HepG2 (cell line): Measurements from ENCODE around the gene FAM13B. TPM values are rescaled to one million over a fixed set of nuclear protein-coding genes. Genes with fewer than 3 reads are reported as not detected.

Experiments used
- ATAC-seq: fragments of 200-7000 bp; cut with Tn5 transposase; 3 replicates; pipeline ENCODE4 v1.9.1; 2020; ENCODE audit warnings: mild to moderate bottlenecking, moderate library complexity
- BruUV-seq: library from RNA; stranded (reverse); fragments of 400-500 nt; replicated peaks from 2 replicates; lab custom pipeline; 2021; lab: Mats Ljungman, UMichigan
- CTCF ChIA-PET: fragments of 300-600 bp; formaldehyde crosslinking; extraction: SDS; loops from one replicate; lab custom pipeline; 2021; ENCODE audit warnings: low total read pairs, inconsistent platforms, low intra/inter-chr PET ratio; lab: Yijun Ruan, JAX
- POLR2A ChIA-PET: fragments of 350-600 bp; sonication (Branson Sonifier 250); formaldehyde crosslinking; loops from one replicate; lab custom pipeline; 2020; ENCODE audit warnings: antibody characterized with exemption, inconsistent platforms; lab: Yijun Ruan, JAX
- DNase-seq: peaks from one replicate; pipeline ENCODE4 v3.0.0-alpha.2; 2015; ENCODE audit warnings: low spot score
- FAIRE-seq: peaks from 3 replicates; lab custom pipeline; 2011; peaks lifted over from hg19 to GRCh38; lab: Jason Lieb, UNC
- H2AFZ ChIP-seq: one replicate; pipeline ENCODE4 v1.6.1; 2011; ENCODE audit warnings: low read length, inconsistent platforms
- H3K27ac ChIP-seq: fragments of 300-600 bp; 3 replicates; pipeline ENCODE4 v1.8.0; 2011; ENCODE audit warnings: mixed run types, mild to moderate bottlenecking, mixed read lengths, low read length, inconsistent platforms; ENCODE audit not compliant: insufficient read depth; ENCODE audit errors: extremely low read length
- H3K27me3 ChIP-seq, 2 experiments: fragments of 200-600 bp in 1 of 2; 2 replicates in 1 of 2; 3 replicates in 1 of 2; pipeline versions ENCODE4 v1.6.0 to v1.8.0; 2011; ENCODE audit warnings: low read length in 2 of 2, mild to moderate bottlenecking in 2 of 2, moderate library complexity in 2 of 2, inconsistent platforms in 1 of 2; ENCODE audit not compliant: insufficient read depth in 2 of 2, control insufficient read depth in 1 of 2
- H3K36me3 ChIP-seq, 2 experiments: fragments of 200-600 bp in 1 of 2; replicated peaks in 1 of 2; 2 replicates in 1 of 2; 3 replicates in 1 of 2; pipeline versions ENCODE4 v1.5.1 to v1.8.0; 2011; ENCODE audit warnings: low read length in 2 of 2, inconsistent platforms in 1 of 2; ENCODE audit not compliant: insufficient read depth in 2 of 2, control insufficient read depth in 1 of 2
- H3K4me1 ChIP-seq: 2 replicates; pipeline ENCODE4 v1.5.1; 2012; ENCODE audit warnings: low read length, inconsistent platforms; ENCODE audit not compliant: insufficient read depth
- H3K4me2 ChIP-seq: 2 replicates; pipeline ENCODE4 v1.6.0; 2011; ENCODE audit warnings: low read depth, low read length, inconsistent platforms
- H3K4me3 ChIP-seq, 3 experiments: fragments of 200-600 bp in 1 of 3; sonication (generic), shearing (Covaris generic) in 1 of 3; replicated peaks in 1 of 3; 2 replicates each; pipeline ENCODE4 v1.5.1; 2011 to 2016; ENCODE audit warnings: low read length in 3 of 3, inconsistent platforms in 2 of 3, low read depth in 2 of 3, mild to moderate bottlenecking in 2 of 3, control low read depth in 1 of 3, mixed read lengths in 1 of 3; ENCODE audit not compliant: insufficient read depth in 1 of 3
- H3K79me2 ChIP-seq: one replicate; pipeline ENCODE4 v1.6.1; 2011; ENCODE audit warnings: low read length, inconsistent platforms; ENCODE audit not compliant: insufficient read depth
- H3K9ac ChIP-seq: 2 replicates; pipeline ENCODE4 v1.6.0; 2011; ENCODE audit warnings: mild to moderate bottlenecking, low read depth, low read length, inconsistent platforms; ENCODE audit not compliant: insufficient read depth
- H3K9me3 ChIP-seq: 2 replicates; pipeline ENCODE4 v1.5.1; 2012; ENCODE audit warnings: mild to moderate bottlenecking, low read length
- H4K20me1 ChIP-seq: 2 replicates; pipeline ENCODE4 v1.6.0; 2011; ENCODE audit warnings: inconsistent platforms, mild to moderate bottlenecking, low read length, moderate library complexity; ENCODE audit not compliant: insufficient read depth
- ARID3A ChIP-seq: IDR thresholded peaks from 2 replicates; pipeline ENCODE4 v1.6.1; 2012; ENCODE audit warnings: low read depth, low read length, improper control_type of control experiment
- CREB3 ChIP-seq: sonication (generic); formaldehyde crosslinking; IDR thresholded peaks from 2 replicates; pipeline ENCODE4 v1.5.0; 2020; ENCODE audit warnings: missing genetic modification reagents
- GABPB1 ChIP-seq: IDR thresholded peaks from 2 replicates; pipeline ENCODE4 v1.6.1; 2016; ENCODE audit warnings: mild to moderate bottlenecking, missing genetic modification reagents, moderate library complexity, missing compliant biosample characterization
- IKZF5 ChIP-seq: IDR thresholded peaks from 2 replicates; pipeline ENCODE4 v1.6.1; 2018; ENCODE audit warnings: missing genetic modification reagents, mild to moderate bottlenecking, missing compliant biosample characterization
- KAT2B ChIP-seq: fragments of 150-350 bp; IDR thresholded peaks from 2 replicates; pipeline ENCODE4 v1.6.1; 2014; ENCODE audit warnings: low read depth, low read length, borderline replicate concordance
- NFE2L2 ChIP-seq: fragments of 150-350 bp; IDR thresholded peaks from 2 replicates; pipeline ENCODE4 v1.6.1; 2014; ENCODE audit warnings: low read length
- SP5 ChIP-seq: IDR thresholded peaks from 2 replicates; pipeline ENCODE4 v1.6.1; 2016; ENCODE audit warnings: low read depth, borderline replicate concordance
- TARDBP ChIP-seq: sonication (generic); formaldehyde crosslinking; IDR thresholded peaks from 2 replicates; pipeline ENCODE4 v1.8.0; 2022; ENCODE audit warnings: mild to moderate bottlenecking, missing genetic modification reagents
- ZFP37 ChIP-seq: sonication (generic); formaldehyde crosslinking; IDR thresholded peaks from 2 replicates; pipeline ENCODE4 v1.4.0; 2020; ENCODE audit warnings: missing genetic modification reagents, borderline replicate concordance
- ZNF124 ChIP-seq: sonication (generic); formaldehyde crosslinking; IDR thresholded peaks from 2 replicates; pipeline ENCODE4 v1.4.0; 2020; ENCODE audit warnings: missing genetic modification reagents
- WGBS: methylation state at CpG from one replicate; pipeline ENCODE4 v1.1.6; 2017; ENCODE audit warnings: low lambda C conversion rate; 5-methylcytosine and 5-hydroxymethylcytosine counted together
- in situ Hi-C: cut with HindIII; loops from 2 replicates; pipeline ENCODE4 v1.10.0; 2017; ENCODE audit warnings: low pct_unique_long_range_greater_than_20kb; ENCODE audit not compliant: extremely low pct_ligation_motif_present
- intact Hi-C: fragments of 100-400 bp; cut with micrococcal nuclease; formaldehyde crosslinking; loops from one replicate; pipeline ENCODE4 v1.10.0; 2022; ENCODE audit not compliant: unreplicated experiment
- polyA plus RNA-seq, 8 experiments: library from polyadenylated mRNA; depleted of rRNA in 3 of 8; stranded (reverse) in 7 of 8; unstranded in 1 of 8; fragments of >200 nt; fragmentation: Illumina TruSeq in 4 of 8; extraction: Trizol in 4 of 8; gene quantifications; 2 replicates each; pipeline versions ENCODE4 v1.2.1 to v1.2.3, GENCODE V29; 2011 to 2016; ENCODE audit warnings: low read depth in 4 of 8, missing spikeins in 1 of 8, mixed read lengths in 1 of 8; ENCODE audit not compliant: insufficient read depth in 1 of 8
- total RNA-seq, 5 experiments: library from RNA; depleted of rRNA; stranded (reverse); fragments of >200 nt; fragmentation: Illumina TruSeq; extraction: Trizol; gene quantifications; 2 replicates each; pipeline ENCODE4 v1.2.3, GENCODE V29; 2016; ENCODE audit warnings: low read depth in 1 of 5

Gene FAM13B
- total and polyA plus RNA-seq, 2 of the 13 experiments (the other 11 are each of a cell fraction or from before 2014, with no cell fraction given), result 6.9 to 11.5 TPM

GRCh38 chr5:138018849-138019248 is 14.0 kb downstream of the FAM13B start (continued):
- TF ChIP-seq TARDBP (CRISPR knock-in tag), result 0 out of 2 replicates have a peak, but pooled peaks have one; percentile 24
- peak; percentile 30; the same call in 1 of the 2 replicates for TF ChIP-seq SP5 (CRISPR knock-in tag)
- TF ChIP-seq IKZF5 (CRISPR knock-in tag), result no peak
- TF ChIP-seq CREB3, result no peak
- no peak for TF ChIP-seq GABPB1 (CRISPR knock-in tag)
- no peak for TF ChIP-seq ZNF124 (CRISPR knock-in tag)
- no peak for TF ChIP-seq ZFP37 (CRISPR knock-in tag)

- Histone ChIP-seq H3K9me3 (no peaks in the 10 kb centered on the region), H2AFZ (no peak overlapping the region), H3K4me3 (no peak overlapping the region), H3K27me3 (no peaks in the 10 kb centered on the region), H3K36me3 (peaks cover 0 to 42% of the 10 kb centered on the region in 2 experiments; a peak in 4 of 5 replicates), H3K27ac (no peak overlapping the region), H3K79me2 (peaks cover 4% of the 10 kb centered on the region), H3K4me1 (peaks cover 15% of the 10 kb centered on the region), H4K20me1 (no peaks in the 10 kb centered on the region), H3K9ac (no peak overlapping the region), H3K4me2 (no peak overlapping the region)
- POLR2A ChIA-PET, result no interaction called here
- CTCF ChIA-PET, result no interaction called here
- ATAC-seq (no peak), FAIRE-seq (no peak), DNase-seq (no peak)
- WGBS, result 96% methylated on average over 2 of the region's 2 CpGs
- in situ Hi-C loops (no loop called here), intact Hi-C loops (no loop called here)
- TF ChIP-seq NFE2L2 (no peak), ARID3A (no peak), KAT2B (no peak)
- BruUV-seq, result no TSS peak
Observed at GRCh38 chr5:138015916-138016315, 17.0 kb downstream of the FAM13B start.
